ENCODE measurements around the gene XPR1. TPM values are rescaled to one million over a fixed set of nuclear protein-coding genes. Genes with fewer than 3 reads are reported as not detected.

The XPR1 gene
- total RNA-seq, result 14.4 and 18.9 TPM in 2 replicates

GRCh38 chr1:180631766-180632325 lies at the start of gene XPR1:
Gene XPR1, plus strand, starts transcription at chr1:180632022. Its CDS starts 180 bp downstream, at chr1:180632202.

GRCh38 chr1:180912801-180913565 lies 281.2 kb downstream of the XPR1 start, which contains the start of gene KIAA1614:
Gene KIAA1614, plus strand, starts transcription at chr1:180912897. Its CDS starts 347 bp downstream, at chr1:180913244.

Other genes with a start within 250 kb of the XPR1 start
- 76.6 and 97.1 TPM in 2 replicates for gene ACBD6, start 129.4 kb upstream of the XPR1 start, total RNA-seq
- not detected in 2 replicates for gene OVAAL, start 73.1 kb upstream of the XPR1 start, total RNA-seq